Mucosa of descending colon (tissue), 3 donors: ENCODE data around the gene SIX3. TPM values are rescaled to one million over a fixed set of nuclear protein-coding genes. Genes with fewer than 3 reads are reported as not detected.

ENCODE experiments used
- ATAC-seq: fragments of 200-7000 bp; cut with Tn5 transposase; one replicate; pipeline ENCODE4 v1.9.1; 2020; ENCODE audit warnings: mild to moderate bottlenecking, moderate library complexity
- DNase-seq, 3 donors: peaks; one replicate each; pipeline ENCODE4 v3.0.0-alpha.2; 2020
- H3K36me3 ChIP-seq: fragments of 200-600 bp; one replicate; pipeline ENCODE4 v1.8.0; 2021; ENCODE audit warnings: low read depth, mild to moderate bottlenecking
- H3K4me1 ChIP-seq: fragments of 200-600 bp; one replicate; pipeline ENCODE4 v1.8.0; 2021; ENCODE audit warnings: low read depth, mild to moderate bottlenecking
- H3K4me3 ChIP-seq: fragments of 200-600 bp; one replicate; pipeline ENCODE4 v1.8.0; 2021; ENCODE audit warnings: mild to moderate bottlenecking
- H3K9me3 ChIP-seq: fragments of 200-600 bp; one replicate; pipeline ENCODE4 v1.8.0; 2021; ENCODE audit warnings: mild to moderate bottlenecking
- intact Hi-C, 2 donors: fragments of 100-400 bp; cut with DNase I in 1 of 2; cut with micrococcal nuclease in 1 of 2; formaldehyde crosslinking; loops; one replicate each; pipeline versions ENCODE4 v1.11.0 to v1.11.1; 2022; cut with DNase I, micrococcal nuclease
- total RNA-seq, 3 donors: library from RNA; stranded (reverse); fragmentation: NEBNext Ultra II Directional in 2 of 3; extraction: Animal tissue kit (Norgen Biotek cat#: 25700) in 2 of 3; gene quantifications; one replicate each; pipeline versions ENCODE4 v1.2.1 to v1.2.4, GENCODE V29; 2021 to 2023
- TF ChIP-seq, protein P1 (sequence below): fragments of 200-600 bp; IDR thresholded peaks from one replicate; pipeline ENCODE4 v1.8.0; 2022; ENCODE audit warnings: antibody characterized with exemption, mild to moderate bottlenecking
- donor health status: DM: no; HTN: no; CAD: no; lungs with moderate emphysema.
- donor health status: DM: no; HTN: no; CAD: no.
- donor health status: DM: no; HTN: yes; CAD: no.

SIX3 gene
- total RNA-seq, 3 donors from 2014 or later = not detected

DNA sequence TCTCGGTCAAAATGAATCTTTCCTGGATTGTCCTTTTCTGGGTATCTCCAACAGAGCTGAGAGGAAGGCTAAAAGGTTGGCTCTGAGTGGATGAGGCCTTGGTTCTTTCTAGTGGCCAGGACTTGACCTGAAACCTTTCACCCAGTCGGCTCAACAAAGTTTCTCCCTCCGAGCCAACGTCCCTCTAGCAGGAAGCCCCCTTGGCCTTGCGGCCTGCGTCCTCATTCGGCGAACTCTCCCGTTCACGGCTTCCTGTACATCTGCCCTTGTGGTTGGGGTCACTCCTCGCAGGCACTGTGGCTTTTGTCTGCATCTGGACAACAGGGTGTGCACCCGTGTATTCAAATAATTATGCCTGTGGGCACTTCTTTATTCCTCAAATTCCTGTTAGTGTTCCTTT is 9.4 kb upstream of the SIX3 start:
- TF ChIP-seq, protein P1, sequence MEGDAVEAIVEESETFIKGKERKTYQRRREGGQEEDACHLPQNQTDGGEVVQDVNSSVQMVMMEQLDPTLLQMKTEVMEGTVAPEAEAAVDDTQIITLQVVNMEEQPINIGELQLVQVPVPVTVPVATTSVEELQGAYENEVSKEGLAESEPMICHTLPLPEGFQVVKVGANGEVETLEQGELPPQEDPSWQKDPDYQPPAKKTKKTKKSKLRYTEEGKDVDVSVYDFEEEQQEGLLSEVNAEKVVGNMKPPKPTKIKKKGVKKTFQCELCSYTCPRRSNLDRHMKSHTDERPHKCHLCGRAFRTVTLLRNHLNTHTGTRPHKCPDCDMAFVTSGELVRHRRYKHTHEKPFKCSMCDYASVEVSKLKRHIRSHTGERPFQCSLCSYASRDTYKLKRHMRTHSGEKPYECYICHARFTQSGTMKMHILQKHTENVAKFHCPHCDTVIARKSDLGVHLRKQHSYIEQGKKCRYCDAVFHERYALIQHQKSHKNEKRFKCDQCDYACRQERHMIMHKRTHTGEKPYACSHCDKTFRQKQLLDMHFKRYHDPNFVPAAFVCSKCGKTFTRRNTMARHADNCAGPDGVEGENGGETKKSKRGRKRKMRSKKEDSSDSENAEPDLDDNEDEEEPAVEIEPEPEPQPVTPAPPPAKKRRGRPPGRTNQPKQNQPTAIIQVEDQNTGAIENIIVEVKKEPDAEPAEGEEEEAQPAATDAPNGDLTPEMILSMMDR = no peak
- H3K36me3 ChIP-seq = no peaks in the 10 kb centered on the region
- intact Hi-C loops = no loop called here
- DNase-seq (no peak), ATAC-seq (no peak)
- H3K4me1 ChIP-seq = peaks cover 33% of the 10 kb centered on the region
- H3K9me3 ChIP-seq = no peaks in the 10 kb centered on the region
- no peak overlapping the region for H3K4me3 ChIP-seq

DNA sequence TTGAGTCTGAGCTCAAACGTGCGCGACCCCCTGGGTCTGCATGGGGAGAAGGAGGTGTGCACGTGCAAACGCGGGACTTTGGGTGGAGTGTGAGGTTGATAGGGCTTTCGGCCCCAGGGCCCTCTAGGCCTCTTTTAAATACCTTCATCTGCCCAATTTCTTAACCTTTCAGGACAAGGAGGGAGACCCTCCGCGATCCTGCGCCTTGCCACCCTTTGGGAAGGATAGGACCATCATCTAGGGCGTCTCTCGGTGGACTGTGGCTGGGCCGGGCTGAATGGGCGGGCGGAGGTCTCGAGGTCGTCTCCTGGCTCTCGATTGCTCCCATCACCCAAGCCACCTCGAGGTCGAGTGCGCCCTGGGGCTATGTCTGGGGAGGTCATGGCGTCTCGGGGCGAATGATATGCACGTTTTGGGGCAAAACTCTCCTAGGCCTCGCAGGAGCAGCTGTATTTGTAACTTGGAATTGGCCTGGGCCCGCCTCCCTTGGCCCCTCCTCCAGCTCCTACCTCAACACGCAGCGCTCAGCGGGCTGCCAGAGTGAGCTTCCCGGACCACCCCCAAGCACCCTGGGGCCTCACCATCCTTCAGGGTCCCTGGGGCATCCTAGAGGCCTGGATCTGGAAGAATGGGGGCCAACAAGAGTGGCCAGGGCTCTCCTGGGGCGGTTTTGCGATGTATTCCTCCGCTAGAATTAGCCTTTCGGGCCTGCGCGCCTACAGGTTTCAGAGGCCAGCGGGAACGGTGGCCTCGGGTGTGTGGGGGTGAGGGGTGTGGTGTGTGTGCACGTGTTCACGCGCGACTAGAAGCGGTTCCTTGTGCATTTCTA is 8.7 kb upstream of the SIX3 start:
- ATAC-seq (no peak), DNase-seq (no peak)
- TF ChIP-seq, protein P1 = no peak
- Histone ChIP-seq H3K4me3 (no peak overlapping the region), H3K4me1 (peaks cover 37% of the 10 kb centered on the region), H3K36me3 (no peaks in the 10 kb centered on the region), H3K9me3 (no peaks in the 10 kb centered on the region)
- intact Hi-C loops = no loop called here

GRCh38 chr2:44933434-44933951 is 8.0 kb upstream of the SIX3 start:
- DNase-seq = no peak
- H3K9me3 ChIP-seq = no peaks in the 10 kb centered on the region
- no peaks in the 10 kb centered on the region for H3K36me3 ChIP-seq
- intact Hi-C loops = no loop called here
- H3K4me1 ChIP-seq = peaks cover 43% of the 10 kb centered on the region
- ATAC-seq = no peak
- TF ChIP-seq, protein P1 = no peak
- no peak overlapping the region for H3K4me3 ChIP-seq

DNA sequence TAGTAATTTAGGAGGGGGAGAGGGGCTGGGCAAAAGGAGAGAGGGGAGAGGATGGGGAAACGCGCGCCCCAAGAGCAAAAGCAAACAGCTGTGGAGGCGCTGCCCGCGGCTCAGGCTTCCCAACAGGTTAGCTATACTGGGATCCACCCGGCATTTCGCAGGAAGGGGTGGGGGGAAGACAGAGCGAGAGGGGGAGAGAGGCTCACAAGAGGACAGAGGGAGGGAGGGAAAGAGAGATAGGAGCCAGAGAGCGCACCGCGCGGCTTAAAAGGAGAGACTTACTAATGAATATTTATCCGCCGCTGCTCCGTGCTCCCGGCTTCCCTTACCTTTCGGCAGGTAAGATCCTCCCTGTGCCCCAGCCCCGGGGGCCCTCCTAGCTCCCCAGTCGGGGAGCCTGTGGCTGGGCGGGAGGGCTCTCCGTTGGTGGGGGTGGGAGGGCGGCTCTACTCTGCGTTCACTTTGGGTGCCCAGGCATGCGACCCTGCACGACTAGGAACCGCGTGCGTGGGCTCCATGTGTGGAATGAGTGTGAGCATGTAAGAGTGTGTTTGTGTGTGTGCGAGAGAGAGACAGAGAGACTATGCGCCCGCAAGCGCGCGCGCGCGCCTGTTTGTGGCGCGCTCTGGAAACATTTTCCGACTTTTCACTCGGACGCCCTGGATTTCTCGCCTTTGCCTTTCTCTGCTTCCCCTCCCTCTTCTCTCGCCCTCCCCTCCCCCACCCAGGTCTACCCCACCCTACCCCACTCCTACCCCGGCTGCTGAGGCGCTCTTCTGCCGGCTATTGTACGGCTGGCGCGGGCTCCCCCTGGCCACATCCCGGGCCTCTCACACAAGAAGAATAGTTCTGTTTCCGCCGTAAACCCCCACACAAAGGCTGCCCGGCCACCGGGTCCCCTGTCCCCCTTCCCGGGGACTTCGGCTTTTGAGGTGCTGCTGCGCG is 7.2 kb upstream of the SIX3 start:
- no peaks in the 10 kb centered on the region for H3K36me3 ChIP-seq
- H3K9me3 ChIP-seq = no peaks in the 10 kb centered on the region
- H3K4me3 ChIP-seq = no peak overlapping the region
- TF ChIP-seq, protein P1 = no peak
- ATAC-seq = no peak
- no peak for DNase-seq
- intact Hi-C loops = no loop called here
- H3K4me1 ChIP-seq = peaks cover 42% of the 10 kb centered on the region

- DNase-seq = peak in 1 of 3 donors; percentile 50
- H3K4me3 ChIP-seq = no peak overlapping the region
- no peaks in the 10 kb centered on the region for H3K36me3 ChIP-seq
- TF ChIP-seq, protein P1 = no peak
- H3K9me3 ChIP-seq = no peaks in the 10 kb centered on the region
- intact Hi-C loops = no loop called here
- peak; percentile 8 for ATAC-seq
- H3K4me1 ChIP-seq = peaks cover 42% of the 10 kb centered on the region
These were observed 6.3 kb upstream of the SIX3 start for GRCh38 chr2:44934983-44935728.
